Measurements from ENCODE around the gene MYRFL. TPM values are rescaled to one million over a fixed set of nuclear protein-coding genes. Genes with fewer than 3 reads are reported as not detected.

Gene MYRFL
- total RNA-seq, 1 donor from 2014 or later, result 0.32 TPM

GRCh38 chr12:69886109-69886508, 61.1 kb downstream of the MYRFL start:
- DNase-seq (ENCODE audit: low spot score), result no peak
- intact Hi-C loops (cut with DNase I), result no loop called here

- no peak for DNase-seq (ENCODE audit: low spot score)
- intact Hi-C loops (cut with DNase I), result no loop called here
These were observed 61.7 kb downstream of the MYRFL start for GRCh38 chr12:69886715-69887114.

GRCh38 chr12:69888901-69889300, 63.9 kb downstream of the MYRFL start:
- intact Hi-C loops (cut with DNase I), result no loop called here
- no peak for DNase-seq (ENCODE audit: low spot score)

GRCh38 chr12:69894800-69895383, 69.9 kb downstream of the MYRFL start:
- DNase-seq (ENCODE audit: low spot score), result no peak
- intact Hi-C loops (cut with DNase I), result loop anchor here (10.0 kb wide), 1 partner anchor 150 kb away; no protein-coding TSS in a partner anchor

- DNase-seq (ENCODE audit: low spot score), result no peak
- intact Hi-C loops (cut with DNase I), result loop anchor here (10.0 kb wide), 1 partner anchor 148 kb away; no protein-coding TSS in a partner anchor
These were observed 71.8 kb downstream of the MYRFL start for GRCh38 chr12:69896653-69897381.

GRCh38 chr12:69897744-69898143, 72.7 kb downstream of the MYRFL start:
- intact Hi-C loops (cut with DNase I), result loop anchor here (10.0 kb wide), 1 partner anchor 147 kb away; no protein-coding TSS in a partner anchor
- DNase-seq (ENCODE audit: low spot score), result no peak

GRCh38 chr12:69898236-69898635, 73.2 kb downstream of the MYRFL start:
- intact Hi-C loops (cut with DNase I), result loop anchor here (10.0 kb wide), 1 partner anchor 147 kb away; no protein-coding TSS in a partner anchor
- no peak for DNase-seq (ENCODE audit: low spot score)

- intact Hi-C loops (cut with DNase I), result loop anchor here (2.0 to 10.0 kb wide), 3 partner anchors 84 to 676 kb away; partner anchors contain the start of gene CNOT2
These were observed 75.7 kb downstream of the MYRFL start for GRCh38 chr12:69900720-69901131.

GRCh38 chr12:69901221-69901905, 76.3 kb downstream of the MYRFL start:
- intact Hi-C loops (cut with DNase I), result loop anchor here (2.0 to 10.0 kb wide), 3 partner anchors 83 to 675 kb away; partner anchors contain the start of gene CNOT2
- DNase-seq (ENCODE audit: low spot score), result no peak

More at GRCh38 chr12:69900720-69901131, 75.7 kb downstream of the MYRFL start:
- DNase-seq (ENCODE audit: low spot score), result no peak

- intact Hi-C loops (cut with DNase I), result loop anchor here (10.0 kb wide), 2 partner anchors 81 to 341 kb away; partner anchors contain the start of gene CNOT2
- no peak for DNase-seq (ENCODE audit: low spot score)
These were observed 78.5 kb downstream of the MYRFL start for GRCh38 chr12:69903548-69903947.

GRCh38 chr12:69904777-69905176, 79.8 kb downstream of the MYRFL start:
- no peak for DNase-seq (ENCODE audit: low spot score)
- intact Hi-C loops (cut with DNase I), result loop anchor here (5.0 to 10.0 kb wide), 3 partner anchors 80 to 463 kb away; partner anchors contain the start of genes CNOT2 and KCNMB4

GRCh38 chr12:69905801-69906200, 80.8 kb downstream of the MYRFL start:
- intact Hi-C loops (cut with DNase I), result loop anchor here (5.0 to 10.0 kb wide), 3 partner anchors 79 to 462 kb away; partner anchors contain the start of genes CNOT2 and KCNMB4

GRCh38 chr12:69906411-69907216, 81.6 kb downstream of the MYRFL start:
- no peak for DNase-seq (ENCODE audit: low spot score)
- intact Hi-C loops (cut with DNase I), result loop anchor here (5.0 to 10.0 kb wide), 3 partner anchors 78 to 461 kb away; partner anchors contain the start of genes CNOT2 and KCNMB4

More at GRCh38 chr12:69905801-69906200, 80.8 kb downstream of the MYRFL start:
- no peak for DNase-seq (ENCODE audit: low spot score)

GRCh38 chr12:69908203-69908602, 83.2 kb downstream of the MYRFL start:
- intact Hi-C loops (cut with DNase I), result loop anchor here (5.0 to 10.0 kb wide), 3 partner anchors 77 to 459 kb away; partner anchors contain the start of genes CNOT2 and KCNMB4
- no peak for DNase-seq (ENCODE audit: low spot score)

GRCh38 chr12:69910694-69911093, 85.7 kb downstream of the MYRFL start:
- intact Hi-C loops (cut with DNase I), result no loop called here
- DNase-seq (ENCODE audit: low spot score), result no peak

- intact Hi-C loops (cut with DNase I), result no loop called here
- no peak for DNase-seq (ENCODE audit: low spot score)
These were observed 88.5 kb downstream of the MYRFL start for GRCh38 chr12:69913526-69913925.

- no peak for DNase-seq (ENCODE audit: low spot score)
These were observed 90.9 kb downstream of the MYRFL start for GRCh38 chr12:69915964-69916363.

GRCh38 chr12:69916544-69917235, 91.7 kb downstream of the MYRFL start:
- no peak for DNase-seq (ENCODE audit: low spot score)
- intact Hi-C loops (cut with DNase I), result no loop called here

More at GRCh38 chr12:69915964-69916363, 90.9 kb downstream of the MYRFL start:
- intact Hi-C loops (cut with DNase I), result no loop called here
